ENCODE results near the gene ZNF154. TPM values are rescaled to one million over a fixed set of nuclear protein-coding genes. Genes with fewer than 3 reads are reported as not detected.

Gene ZNF154
- total RNA-seq, 4 donors from 2014 or later = 0.49 to 2.8 (median 0.97) TPM

DNA sequence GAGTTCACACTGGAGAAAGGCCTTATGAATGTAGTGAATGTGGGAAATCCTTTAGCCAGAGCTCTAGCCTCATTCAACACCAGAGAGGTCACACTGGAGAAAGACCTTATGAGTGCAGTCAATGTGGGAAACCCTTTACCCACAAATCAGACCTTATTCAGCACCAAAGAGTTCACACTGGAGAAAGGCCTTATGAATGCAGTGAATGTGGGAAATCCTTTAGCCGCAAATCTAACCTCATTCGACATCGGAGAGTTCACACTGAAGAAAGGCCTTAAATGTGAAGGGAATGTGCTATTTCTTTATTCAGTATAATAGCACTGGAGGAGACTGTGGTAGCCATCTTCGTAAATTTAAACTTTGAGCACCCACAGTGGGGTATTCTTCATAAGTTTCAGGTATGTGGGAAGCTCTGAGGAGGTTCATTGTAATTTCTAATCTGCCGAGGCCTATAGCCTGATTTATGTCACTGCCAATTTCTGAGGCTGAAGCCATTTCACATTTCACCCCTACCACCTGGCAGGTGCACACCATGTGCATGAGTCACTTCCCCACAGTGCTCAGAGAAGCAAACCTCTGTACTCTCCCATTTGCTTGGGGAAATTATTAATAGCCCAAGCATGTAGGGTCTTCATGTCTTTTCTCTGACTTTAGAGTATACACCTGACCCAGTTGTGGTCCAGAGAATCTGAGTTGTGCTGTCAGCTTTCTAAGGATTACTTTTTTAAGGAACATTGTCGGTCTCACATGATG is 20.8 kb downstream of the ZNF154 start:
- Histone ChIP-seq H3K4me1 (peaks cover under 1 to 5% of the 10 kb centered on the region in 2 donors), H3K4me3 (no peak overlapping the region), H3K27ac (no peak overlapping the region), H3K36me3 (peaks cover 16 to 72% of the 10 kb centered on the region in 2 donors), H3K27me3 (no peaks in the 10 kb centered on the region), H3K9me3 (peaks cover 8 to 77% (median 25%) of the 10 kb centered on the region in 3 donors)
- no peak for ATAC-seq
- intact Hi-C loops (cut with DNase I; ENCODE audit: low total_unique reads) (no loop called here), in situ Hi-C loops (cut with MboI; ENCODE audit: low sequenced_read_pairs in 4 of 4) (no loop called here)
- no peak for DNase-seq
- TF ChIP-seq, protein P1, sequence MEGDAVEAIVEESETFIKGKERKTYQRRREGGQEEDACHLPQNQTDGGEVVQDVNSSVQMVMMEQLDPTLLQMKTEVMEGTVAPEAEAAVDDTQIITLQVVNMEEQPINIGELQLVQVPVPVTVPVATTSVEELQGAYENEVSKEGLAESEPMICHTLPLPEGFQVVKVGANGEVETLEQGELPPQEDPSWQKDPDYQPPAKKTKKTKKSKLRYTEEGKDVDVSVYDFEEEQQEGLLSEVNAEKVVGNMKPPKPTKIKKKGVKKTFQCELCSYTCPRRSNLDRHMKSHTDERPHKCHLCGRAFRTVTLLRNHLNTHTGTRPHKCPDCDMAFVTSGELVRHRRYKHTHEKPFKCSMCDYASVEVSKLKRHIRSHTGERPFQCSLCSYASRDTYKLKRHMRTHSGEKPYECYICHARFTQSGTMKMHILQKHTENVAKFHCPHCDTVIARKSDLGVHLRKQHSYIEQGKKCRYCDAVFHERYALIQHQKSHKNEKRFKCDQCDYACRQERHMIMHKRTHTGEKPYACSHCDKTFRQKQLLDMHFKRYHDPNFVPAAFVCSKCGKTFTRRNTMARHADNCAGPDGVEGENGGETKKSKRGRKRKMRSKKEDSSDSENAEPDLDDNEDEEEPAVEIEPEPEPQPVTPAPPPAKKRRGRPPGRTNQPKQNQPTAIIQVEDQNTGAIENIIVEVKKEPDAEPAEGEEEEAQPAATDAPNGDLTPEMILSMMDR (IDR thresholded peaks at IDR 0.05 in 4 of 5, conservative IDR thresholded peaks at IDR 0.05 in 1 of 5) = no peak
- no peak for TF ChIP-seq POLR2A (IDR thresholded peaks at IDR 0.05)

DNA sequence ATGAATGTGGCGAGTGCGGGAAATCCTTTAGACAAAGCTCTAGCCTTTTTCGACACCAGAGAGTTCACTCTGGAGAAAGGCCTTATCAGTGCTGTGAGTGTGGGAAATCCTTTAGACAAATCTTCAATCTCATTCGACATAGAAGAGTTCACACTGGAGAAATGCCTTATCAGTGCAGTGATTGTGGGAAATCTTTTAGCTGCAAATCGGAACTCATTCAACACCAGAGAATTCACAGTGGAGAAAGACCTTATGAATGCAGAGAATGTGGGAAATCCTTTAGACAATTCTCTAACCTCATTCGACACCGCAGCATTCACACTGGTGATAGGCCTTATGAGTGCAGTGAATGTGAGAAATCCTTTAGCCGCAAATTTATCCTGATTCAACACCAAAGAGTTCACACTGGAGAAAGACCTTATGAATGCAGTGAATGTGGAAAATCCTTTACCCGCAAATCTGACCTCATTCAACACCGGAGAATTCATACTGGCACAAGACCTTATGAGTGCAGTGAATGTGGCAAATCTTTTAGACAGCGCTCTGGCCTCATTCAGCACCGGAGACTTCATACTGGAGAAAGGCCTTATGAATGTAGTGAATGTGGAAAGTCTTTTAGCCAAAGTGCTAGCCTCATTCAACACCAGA is 21.5 kb downstream of the ZNF154 start:
- no peak for TF ChIP-seq POLR2A (IDR thresholded peaks at IDR 0.05)
- TF ChIP-seq, protein P1 (IDR thresholded peaks at IDR 0.05 in 4 of 5, conservative IDR thresholded peaks at IDR 0.05 in 1 of 5) = no peak

DNA sequence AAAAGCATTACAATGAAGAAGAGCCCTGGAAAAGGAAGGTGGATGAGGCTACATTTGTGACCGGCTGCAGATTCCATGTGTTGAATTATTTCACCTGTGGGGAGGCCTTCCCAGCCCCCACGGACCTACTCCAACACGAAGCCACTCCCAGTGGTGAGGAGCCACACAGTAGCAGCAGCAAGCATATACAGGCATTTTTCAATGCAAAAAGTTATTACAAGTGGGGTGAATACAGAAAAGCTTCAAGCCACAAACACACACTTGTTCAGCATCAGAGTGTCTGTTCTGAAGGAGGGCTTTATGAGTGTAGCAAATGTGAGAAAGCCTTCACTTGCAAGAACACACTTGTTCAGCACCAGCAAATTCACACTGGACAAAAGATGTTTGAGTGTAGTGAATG is 22.3 kb downstream of the ZNF154 start:
- Histone ChIP-seq H3K36me3 (peaks cover 16 to 72% of the 10 kb centered on the region in 2 donors), H3K9me3 (peaks cover 8 to 77% (median 25%) of the 10 kb centered on the region in 3 donors), H3K4me1 (peaks cover 10 to 14% of the 10 kb centered on the region in 2 donors), H3K4me3 (peak overlapping the region in 1 of 4 donors; percentile 19), H3K27me3 (no peaks in the 10 kb centered on the region), H3K27ac (no peak overlapping the region)
- intact Hi-C loops (cut with DNase I; ENCODE audit: low total_unique reads) (no loop called here), in situ Hi-C loops (cut with MboI; ENCODE audit: low sequenced_read_pairs in 4 of 4) (no loop called here)
- TF ChIP-seq, protein P1 (IDR thresholded peaks at IDR 0.05 in 4 of 5, conservative IDR thresholded peaks at IDR 0.05 in 1 of 5) = no peak
- no peak for TF ChIP-seq POLR2A (IDR thresholded peaks at IDR 0.05)
- no peak for DNase-seq
- ATAC-seq = no peak

More for the DNA sequence above, 21.5 kb downstream of the ZNF154 start:
- Histone ChIP-seq H3K9me3 (peaks cover 8 to 77% (median 25%) of the 10 kb centered on the region in 3 donors), H3K27ac (no peak overlapping the region), H3K27me3 (no peaks in the 10 kb centered on the region), H3K36me3 (peaks cover 16 to 72% of the 10 kb centered on the region in 2 donors), H3K4me1 (peaks cover 8 to 12% of the 10 kb centered on the region in 2 donors), H3K4me3 (peak overlapping the region in 1 of 4 donors; percentile 19)
- no peak for ATAC-seq
- in situ Hi-C loops (cut with MboI; ENCODE audit: low sequenced_read_pairs in 4 of 4) (no loop called here), intact Hi-C loops (cut with DNase I; ENCODE audit: low total_unique reads) (no loop called here)
- DNase-seq = no peak

DNA sequence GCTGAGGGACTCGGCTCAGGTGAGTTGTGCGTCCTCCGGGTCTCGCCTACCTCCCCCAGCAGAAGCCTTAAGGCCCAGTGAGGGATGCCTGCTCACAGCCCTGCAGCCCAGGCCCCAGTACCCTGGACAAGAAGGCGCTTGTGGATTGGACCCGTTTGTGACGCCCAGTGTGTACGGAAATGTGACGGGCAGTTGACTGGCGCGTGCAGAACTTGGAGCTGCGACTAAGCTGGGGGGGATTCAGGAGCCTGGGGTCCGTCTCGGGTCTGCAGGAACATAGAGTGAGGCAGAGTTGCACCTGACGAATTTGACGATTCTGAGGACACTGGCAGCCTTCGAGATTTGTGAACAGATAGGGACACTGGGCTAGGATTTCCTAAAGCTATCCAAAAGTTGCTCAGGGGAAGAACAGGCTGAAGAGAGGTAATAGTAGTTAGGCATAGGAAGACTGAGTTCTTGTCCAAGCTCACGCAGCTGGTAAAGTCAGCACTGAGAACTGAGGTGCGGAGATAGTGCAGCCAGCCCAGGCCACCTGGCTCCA is 26.7 kb downstream of the ZNF154 start:
- peaks cover 5 to 39% (median 9%) of the 10 kb centered on the region in 3 donors for H3K9me3 ChIP-seq

More for the DNA sequence above, 26.7 kb downstream of the ZNF154 start:
- DNase-seq (no peak), ATAC-seq (peak; percentile 22 to 27)
- H3K4me1 ChIP-seq = peaks cover 10 to 14% of the 10 kb centered on the region in 2 donors
- peak overlapping the region; percentile 74 to 99 (median 88) for H3K4me3 ChIP-seq
- no peaks in the 10 kb centered on the region for H3K27me3 ChIP-seq
- TF ChIP-seq, protein P1 (IDR thresholded peaks at IDR 0.05 in 4 of 5, conservative IDR thresholded peaks at IDR 0.05 in 1 of 5) = no peak
- no peak for TF ChIP-seq POLR2A (IDR thresholded peaks at IDR 0.05)
- intact Hi-C loops (cut with DNase I; ENCODE audit: low total_unique reads) = no loop called here
- in situ Hi-C loops (cut with MboI; ENCODE audit: low sequenced_read_pairs in 4 of 4) = no loop called here
- H3K27ac ChIP-seq = peak overlapping the region; percentile 55 to 82 (median 68)
- peaks cover 16 to 41% of the 10 kb centered on the region in 2 donors for H3K36me3 ChIP-seq

Data from gastrocnemius medialis (tissue), 4 donors.